Gastrocnemius medialis (tissue), 4 donors: ENCODE measurements around the gene FN3KRP. TPM values are rescaled to one million over a fixed set of nuclear protein-coding genes. Genes with fewer than 3 reads are reported as not detected.
A peak's percentile ranks its signal among the peaks of the same experiment; 100 is the strongest.

Source experiments
- ATAC-seq, 2 donors: fragments of 150-250 bp; one replicate each; pipeline ENCODE4 v1.9.1; 2016
- DNase-seq, 2 donors: peaks; one replicate each; pipeline ENCODE4 v3.0.0-alpha.2; 2019
- H3K27ac ChIP-seq, 4 donors: fragments of 200-600 bp; sonication (generic); 1 replicate in 1 of 4; 2 replicates in 3 of 4; pipeline ENCODE4 v1.5.1; 2016 to 2018; ENCODE audit warnings: mild to moderate bottlenecking in 2 of 4, moderate library complexity in 1 of 4
- H3K27me3 ChIP-seq, 3 donors: fragments of 200-600 bp; sonication (generic) in 2 of 3; 1 replicate in 1 of 3; 2 replicates in 2 of 3; pipeline versions ENCODE4 v1.5.1 to v1.6.0; 2016 to 2019; ENCODE audit warnings: mild to moderate bottlenecking in 1 of 3, moderate library complexity in 1 of 3
- H3K36me3 ChIP-seq, 2 donors: fragments of 200-600 bp; sonication (generic) in 1 of 2; one replicate each; pipeline ENCODE4 v1.5.1; 2017 to 2018
- H3K4me1 ChIP-seq, 2 donors: fragments of 200-600 bp; sonication (generic) in 1 of 2; one replicate each; pipeline ENCODE4 v1.5.1; 2016 to 2017; ENCODE audit warnings: mild to moderate bottlenecking in 2 of 2
- H3K4me3 ChIP-seq, 4 donors: fragments of 200-600 bp; sonication (generic) in 3 of 4; 1 replicate in 1 of 4; 2 replicates in 3 of 4; pipeline ENCODE4 v1.5.1; 2016 to 2019; ENCODE audit warnings: mild to moderate bottlenecking in 2 of 4
- H3K9me3 ChIP-seq, 3 donors: fragments of 200-600 bp; sonication (generic) in 2 of 3; 1 replicate in 1 of 3; 2 replicates in 2 of 3; pipeline ENCODE4 v1.5.1; 2016 to 2019
- CTCF ChIP-seq, 5 experiments: fragments of 450-650 bp in 3 of 5; fragments of 200-600 bp in 2 of 5; sonication (generic) in 2 of 5; IDR thresholded peaks in 4 of 5; conservative IDR thresholded peaks in 1 of 5; 1 replicate in 4 of 5; 2 replicates in 1 of 5; pipeline ENCODE4 v1.5.1; 2016 to 2019; ENCODE audit warnings: antibody characterized with exemption in 5 of 5, mild to moderate bottlenecking in 3 of 5, moderate library complexity in 3 of 5
- POLR2A ChIP-seq, 2 donors: fragments of 450-650 bp; IDR thresholded peaks; one replicate each; pipeline ENCODE4 v1.6.1; 2017; ENCODE audit warnings: antibody characterized with exemption in 2 of 2, mild to moderate bottlenecking in 2 of 2, moderate library complexity in 2 of 2
- in situ Hi-C, 4 donors: fragments of 200-750 bp; cut with MboI; loops; one replicate each; pipeline versions ENCODE4 v1.15.0 to v1.8.0; 2017; ENCODE audit warnings: low sequenced_read_pairs in 4 of 4
- intact Hi-C: fragments of 100-400 bp; cut with DNase I; formaldehyde crosslinking; loops from one replicate; pipeline ENCODE4 v1.15.1; 2023; ENCODE audit warnings: low total_unique reads
- total RNA-seq, 4 donors: library from RNA; depleted of rRNA; stranded (reverse); fragments of >200 nt; gene quantifications; one replicate each; pipeline versions ENCODE4 v1.1.0 to v1.2.3, GENCODE V29; 2016

Gene FN3KRP
- total RNA-seq, 4 donors from 2014 or later = 2.3 to 7.9 (median 3.9) TPM

GRCh38 chr17:82687375-82687861 lies 29.1 kb upstream of the FN3KRP start:
- intact Hi-C loops = no loop called here
- ATAC-seq (peak; percentile 60 to 73), DNase-seq (peak in 1 of 2 donors; percentile 27)
- Histone ChIP-seq H3K4me3 (no peak overlapping the region), H3K4me1 (peaks cover 10 to 18% of the 10 kb centered on the region in 2 donors), H3K27me3 (no peaks in the 10 kb centered on the region), H3K36me3 (no peaks in the 10 kb centered on the region), H3K9me3 (no peaks in the 10 kb centered on the region), H3K27ac (peak overlapping the region; percentile 58 to 87 (median 65))
- TF ChIP-seq CTCF (IDR thresholded peaks at IDR 0.05 in 4 of 5, conservative IDR thresholded peaks at IDR 0.05 in 1 of 5) = no peak
- TF ChIP-seq POLR2A (IDR thresholded peaks at IDR 0.05) = no peak
- in situ Hi-C loops = no loop called here

GRCh38 chr17:82687871-82688270 lies 28.6 kb upstream of the FN3KRP start:
- H3K9me3 ChIP-seq = no peaks in the 10 kb centered on the region

GRCh38 chr17:82689077-82689476 lies 27.4 kb upstream of the FN3KRP start:
- Histone ChIP-seq H3K4me1 (peaks cover 10 to 22% of the 10 kb centered on the region in 2 donors), H3K36me3 (no peaks in the 10 kb centered on the region), H3K27ac (peak overlapping the region in 1 of 4 donors; percentile 87), H3K27me3 (no peaks in the 10 kb centered on the region), H3K4me3 (no peak overlapping the region), H3K9me3 (no peaks in the 10 kb centered on the region)
- intact Hi-C loops = no loop called here
- no peak for ATAC-seq
- in situ Hi-C loops = no loop called here
- no peak for TF ChIP-seq POLR2A (IDR thresholded peaks at IDR 0.05)
- no peak for TF ChIP-seq CTCF (IDR thresholded peaks at IDR 0.05 in 4 of 5, conservative IDR thresholded peaks at IDR 0.05 in 1 of 5)
- no peak for DNase-seq

More at GRCh38 chr17:82687871-82688270, 28.6 kb upstream of the FN3KRP start:
- peak overlapping the region; percentile 58 to 87 (median 65) for H3K27ac ChIP-seq
- no peaks in the 10 kb centered on the region for H3K27me3 ChIP-seq
- ATAC-seq (peak in 1 of 2 donors; percentile 32), DNase-seq (no peak)
- H3K36me3 ChIP-seq = no peaks in the 10 kb centered on the region
- H3K4me3 ChIP-seq = no peak overlapping the region
- no peak for TF ChIP-seq CTCF (IDR thresholded peaks at IDR 0.05 in 4 of 5, conservative IDR thresholded peaks at IDR 0.05 in 1 of 5)
- TF ChIP-seq POLR2A (IDR thresholded peaks at IDR 0.05) = no peak
- in situ Hi-C loops = no loop called here
- intact Hi-C loops = no loop called here
- peaks cover 10 to 18% of the 10 kb centered on the region in 2 donors for H3K4me1 ChIP-seq

GRCh38 chr17:82690786-82691489 lies 25.6 kb upstream of the FN3KRP start:
- in situ Hi-C loops (no loop called here), intact Hi-C loops (no loop called here)
- no peak for TF ChIP-seq CTCF (IDR thresholded peaks at IDR 0.05 in 4 of 5, conservative IDR thresholded peaks at IDR 0.05 in 1 of 5)
- no peak for TF ChIP-seq POLR2A (IDR thresholded peaks at IDR 0.05)
- DNase-seq (no peak), ATAC-seq (no peak)
- Histone ChIP-seq H3K27ac (no peak overlapping the region), H3K4me1 (peaks cover 10 to 22% of the 10 kb centered on the region in 2 donors), H3K27me3 (no peaks in the 10 kb centered on the region), H3K4me3 (no peak overlapping the region), H3K36me3 (no peaks in the 10 kb centered on the region), H3K9me3 (no peaks in the 10 kb centered on the region)
